Measurements from ENCODE around the gene SHC3. TPM values are rescaled to one million over a fixed set of nuclear protein-coding genes. Genes with fewer than 3 reads are reported as not detected.

The SHC3 gene
- total and polyA plus RNA-seq, 2 donors from 2014 or later: 0.95 to 1.5 TPM

GRCh38 chr9:89039104-89039465 is 139.5 kb downstream of the SHC3 start:
- Histone ChIP-seq H3K27ac (ENCODE audit: low read depth in 2 of 2, low read length in 2 of 2) (no peak overlapping the region), H3K36me3 (ENCODE audit: control insufficient read depth in 2 of 3, insufficient read depth in 3 of 3, low read length in 3 of 3) (no peaks in the 10 kb centered on the region), H3K4me3 (ENCODE audit: low read length in 3 of 3) (no peak overlapping the region), H3K4me1 (ENCODE audit: control insufficient read depth in 2 of 3, insufficient read depth in 2 of 3, low read depth in 1 of 3, low read length in 3 of 3) (peaks cover 0 to 3% (median 0%) of the 10 kb centered on the region in 3 donors), H3K27me3 (ENCODE audit: control insufficient read depth, insufficient read depth, low read length) (no peaks in the 10 kb centered on the region), H3K9me3 (ENCODE audit: control insufficient read depth in 2 of 3, insufficient read depth in 1 of 3, low read length in 3 of 3) (no peaks in the 10 kb centered on the region), H3K9ac (ENCODE audit: low read length in 3 of 3) (no peak overlapping the region)
- DNase-seq (no peak), FAIRE-seq (no peak)
- intact Hi-C loops (cut with DNase I): no loop called here
- no peak for TF ChIP-seq CTCF (IDR thresholded peaks at IDR 0.05; ENCODE audit: borderline replicate concordance, extremely low read depth, insufficient read depth)

- no peak for DNase-seq
- Histone ChIP-seq H3K27ac (ENCODE audit: low read depth in 2 of 2, low read length in 2 of 2) (no peak overlapping the region), H3K4me1 (ENCODE audit: control insufficient read depth in 2 of 3, insufficient read depth in 2 of 3, low read depth in 1 of 3, low read length in 3 of 3) (peaks cover 0 to 3% (median 0%) of the 10 kb centered on the region in 3 donors), H3K27me3 (ENCODE audit: control insufficient read depth, insufficient read depth, low read length) (no peaks in the 10 kb centered on the region), H3K9me3 (ENCODE audit: control insufficient read depth in 2 of 3, insufficient read depth in 1 of 3, low read length in 3 of 3) (no peaks in the 10 kb centered on the region), H3K4me3 (ENCODE audit: low read length in 3 of 3) (no peak overlapping the region), H3K36me3 (ENCODE audit: control insufficient read depth in 2 of 3, insufficient read depth in 3 of 3, low read length in 3 of 3) (no peaks in the 10 kb centered on the region), H3K9ac (ENCODE audit: low read length in 3 of 3) (no peak overlapping the region)
- TF ChIP-seq CTCF (IDR thresholded peaks at IDR 0.05; ENCODE audit: borderline replicate concordance, extremely low read depth, insufficient read depth): no peak
- intact Hi-C loops (cut with DNase I): no loop called here
- no peak for FAIRE-seq
Measured at GRCh38 chr9:89038382-89039103, 140.1 kb downstream of the SHC3 start.

GRCh38 chr9:89037891-89038290 is 140.7 kb downstream of the SHC3 start:
- no peak for TF ChIP-seq CTCF (IDR thresholded peaks at IDR 0.05; ENCODE audit: borderline replicate concordance, extremely low read depth, insufficient read depth)
- Histone ChIP-seq H3K9ac (ENCODE audit: low read length in 3 of 3) (no peak overlapping the region), H3K27me3 (ENCODE audit: control insufficient read depth, insufficient read depth, low read length) (no peaks in the 10 kb centered on the region), H3K36me3 (ENCODE audit: control insufficient read depth in 2 of 3, insufficient read depth in 3 of 3, low read length in 3 of 3) (no peaks in the 10 kb centered on the region), H3K9me3 (ENCODE audit: control insufficient read depth in 2 of 3, insufficient read depth in 1 of 3, low read length in 3 of 3) (no peaks in the 10 kb centered on the region), H3K4me1 (ENCODE audit: control insufficient read depth in 2 of 3, insufficient read depth in 2 of 3, low read depth in 1 of 3, low read length in 3 of 3) (peaks cover 0 to 3% (median 0%) of the 10 kb centered on the region in 3 donors), H3K27ac (ENCODE audit: low read depth in 2 of 2, low read length in 2 of 2) (no peak overlapping the region), H3K4me3 (ENCODE audit: low read length in 3 of 3) (no peak overlapping the region)
- FAIRE-seq (no peak), DNase-seq (no peak)
- intact Hi-C loops (cut with DNase I): no loop called here

Measured in kidney (tissue), 14 donors.